GM12801 (cell line): ENCODE data around the gene C18orf32.

Source experiments
- CTCF ChIP-seq: IDR thresholded peaks from one replicate; pipeline ENCODE4 v1.5.1; 2011; ENCODE audit warnings: control low read depth; ENCODE audit not compliant: insufficient read length; ENCODE audit errors: extremely low read depth

Gene C18orf32

GRCh38 chr18:49524349-49524748 lies 37.3 kb upstream of the C18orf32 start:
- TF ChIP-seq CTCF = no peak

GRCh38 chr18:49521216-49521835 lies 34.3 kb upstream of the C18orf32 start:
- no peak for TF ChIP-seq CTCF

- TF ChIP-seq CTCF = no peak
Observed at GRCh38 chr18:49520661-49521145, 33.7 kb upstream of the C18orf32 start.

- TF ChIP-seq CTCF = no peak
Observed at GRCh38 chr18:49519101-49519971, 32.3 kb upstream of the C18orf32 start.

- no peak for TF ChIP-seq CTCF
Observed at GRCh38 chr18:49517483-49517882, 30.4 kb upstream of the C18orf32 start.

- TF ChIP-seq CTCF = no peak
Observed at GRCh38 chr18:49515516-49515915, 28.5 kb upstream of the C18orf32 start.

- no peak for TF ChIP-seq CTCF
Observed at GRCh38 chr18:49514577-49514976, 27.5 kb upstream of the C18orf32 start.
